Ecto neural progenitor cell (in vitro differentiated cells): Measurements from ENCODE around the gene PET100.

ENCODE experiments used
- DNase-seq: peaks from one replicate; pipeline ENCODE4 v3.0.0-alpha.2; 2018; ENCODE audit warnings: low spot score

The PET100 gene

DNA sequence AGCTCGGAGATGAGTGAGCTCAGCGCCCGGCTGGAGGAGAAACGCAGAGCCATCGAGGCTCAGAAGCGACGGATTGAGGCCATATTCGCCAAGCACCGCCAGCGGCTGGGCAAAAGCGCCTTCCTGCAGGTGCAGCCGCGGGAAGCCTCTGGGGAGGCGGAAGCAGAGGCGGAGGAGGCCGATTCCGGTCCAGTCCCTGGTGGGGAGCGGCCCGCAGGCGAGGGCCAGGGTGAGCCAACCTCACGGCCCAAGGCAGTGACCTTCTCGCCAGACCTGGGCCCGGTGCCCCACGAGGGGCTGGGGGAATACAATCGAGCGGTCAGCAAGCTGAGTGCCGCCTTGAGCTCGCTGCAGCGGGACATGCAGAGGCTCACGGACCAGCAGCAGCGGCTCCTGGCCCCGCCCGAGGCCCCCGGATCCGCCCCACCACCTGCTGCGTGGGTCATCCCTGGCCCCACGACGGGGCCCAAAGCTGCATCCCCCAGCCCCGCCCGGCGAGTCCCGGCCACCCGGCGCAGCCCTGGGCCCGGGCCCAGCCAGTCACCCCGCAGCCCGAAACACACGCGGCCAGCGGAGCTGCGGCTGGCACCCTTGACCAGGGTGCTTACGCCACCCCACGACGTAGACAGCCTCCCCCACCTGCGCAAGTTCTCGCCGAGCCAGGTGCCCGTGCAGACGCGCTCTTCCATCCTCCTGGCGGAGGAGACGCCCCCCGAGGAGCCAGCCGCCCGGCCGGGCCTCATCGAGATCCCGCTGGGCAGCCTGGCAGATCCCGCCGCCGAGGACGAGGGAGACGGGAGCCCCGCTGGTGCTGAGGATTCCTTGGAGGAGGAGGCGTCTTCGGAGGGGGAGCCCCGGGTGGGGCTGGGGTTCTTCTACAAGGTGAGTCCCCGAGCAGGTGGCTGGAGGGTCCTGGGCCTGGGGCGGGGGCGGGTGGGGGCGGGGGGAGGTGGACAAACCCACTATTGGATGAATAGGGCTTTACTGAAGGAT lies 17.0 kb upstream of the PET100 start:
- no peak for DNase-seq

DNA sequence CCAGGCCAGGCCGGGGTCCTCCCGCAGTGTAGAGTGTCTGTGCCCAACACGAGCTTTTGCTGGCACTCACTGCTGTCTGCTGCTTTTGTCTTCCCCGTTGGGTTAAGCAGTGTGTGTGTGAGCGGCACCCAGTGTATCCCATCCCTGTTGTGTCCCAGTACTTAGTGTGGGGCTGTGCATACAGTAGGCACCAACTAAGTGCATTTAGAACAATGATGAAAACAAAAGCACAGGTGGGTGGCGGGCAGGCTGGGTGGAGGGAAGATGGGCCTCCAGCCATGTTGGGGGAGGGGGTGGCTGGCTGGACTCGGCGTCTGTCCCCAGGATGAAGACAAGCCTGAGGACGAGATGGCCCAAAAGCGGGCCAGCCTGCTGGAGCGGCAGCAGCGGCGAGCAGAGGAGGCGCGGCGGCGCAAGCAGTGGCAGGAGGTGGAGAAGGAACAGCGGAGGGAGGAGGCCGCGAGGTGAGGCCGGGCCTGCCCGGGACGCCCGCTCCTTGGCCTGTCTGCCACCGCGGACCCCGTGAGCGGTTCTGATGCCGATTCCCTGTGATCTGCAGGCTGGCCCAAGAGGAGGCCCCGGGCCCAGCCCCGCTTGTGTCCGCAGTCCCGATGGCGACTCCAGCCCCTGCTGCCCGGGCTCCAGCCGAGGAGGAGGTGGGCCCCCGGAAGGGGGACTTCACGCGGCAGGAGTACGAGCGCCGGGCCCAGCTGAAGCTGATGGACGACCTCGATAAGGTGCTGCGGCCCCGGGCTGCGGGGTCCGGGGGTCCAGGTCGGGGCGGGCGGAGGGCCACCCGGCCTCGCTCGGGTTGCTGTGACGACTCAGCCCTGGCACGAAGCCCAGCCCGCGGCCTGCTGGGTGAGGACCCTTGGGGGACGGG lies 14.5 kb upstream of the PET100 start:
- no peak for DNase-seq

DNA sequence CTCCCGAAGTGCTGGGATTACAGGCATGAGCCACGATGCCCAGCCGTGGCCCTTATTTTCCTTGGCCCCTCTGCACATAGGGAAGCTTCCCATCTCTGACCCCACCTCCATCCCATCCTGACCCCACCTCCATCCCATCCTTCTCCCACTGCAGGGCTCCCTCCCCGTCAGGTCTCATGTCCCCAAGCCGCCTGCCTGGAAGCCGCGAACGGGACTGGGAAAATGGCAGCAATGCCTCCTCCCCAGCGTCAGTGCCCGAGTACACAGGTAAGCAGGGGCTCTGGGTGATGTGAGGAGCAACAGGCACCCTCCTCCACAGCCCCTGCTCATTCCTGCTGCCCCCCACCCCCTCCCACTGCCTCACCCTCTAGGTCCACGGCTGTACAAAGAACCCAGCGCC lies 12.4 kb upstream of the PET100 start:
- DNase-seq, result no peak

DNA sequence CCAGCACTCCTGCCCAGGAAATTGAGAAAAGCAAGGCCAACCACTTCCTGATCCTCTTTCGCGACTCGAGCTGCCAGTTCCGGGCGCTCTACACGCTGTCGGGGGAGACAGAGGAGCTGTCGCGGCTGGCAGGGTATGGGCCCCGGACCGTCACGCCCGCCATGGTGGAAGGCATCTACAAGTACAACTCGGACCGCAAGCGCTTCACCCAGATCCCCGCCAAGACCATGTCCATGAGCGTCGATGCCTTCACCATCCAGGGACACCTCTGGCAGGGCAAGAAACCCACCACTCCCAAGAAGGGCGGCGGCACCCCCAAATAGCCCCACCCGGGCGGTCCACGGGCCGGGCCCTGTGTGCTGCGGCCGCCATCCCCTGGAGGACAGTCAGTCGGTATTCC lies 11.9 kb upstream of the PET100 start:
- no peak for DNase-seq

DNA sequence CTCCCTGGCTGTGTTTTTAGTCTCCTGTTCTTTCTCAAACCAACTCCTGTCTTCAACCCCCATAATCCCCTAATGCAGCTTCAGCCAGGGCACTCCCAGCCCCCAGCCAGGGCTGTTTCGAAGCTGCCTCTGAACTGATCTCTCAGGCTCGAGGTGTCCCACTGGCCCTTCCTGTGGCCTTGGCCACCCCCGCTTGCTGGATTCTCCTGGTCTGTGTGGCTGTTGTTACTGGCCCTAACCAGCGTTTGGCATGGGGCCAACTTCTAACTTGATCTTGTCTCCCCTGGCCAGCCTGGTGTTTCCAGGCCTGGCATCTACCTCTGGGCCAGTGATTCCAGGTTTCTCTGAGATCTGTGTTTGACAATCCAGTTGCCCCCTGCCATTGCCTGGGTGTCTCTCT lies 11.2 kb upstream of the PET100 start:
- DNase-seq, result no peak

DNA sequence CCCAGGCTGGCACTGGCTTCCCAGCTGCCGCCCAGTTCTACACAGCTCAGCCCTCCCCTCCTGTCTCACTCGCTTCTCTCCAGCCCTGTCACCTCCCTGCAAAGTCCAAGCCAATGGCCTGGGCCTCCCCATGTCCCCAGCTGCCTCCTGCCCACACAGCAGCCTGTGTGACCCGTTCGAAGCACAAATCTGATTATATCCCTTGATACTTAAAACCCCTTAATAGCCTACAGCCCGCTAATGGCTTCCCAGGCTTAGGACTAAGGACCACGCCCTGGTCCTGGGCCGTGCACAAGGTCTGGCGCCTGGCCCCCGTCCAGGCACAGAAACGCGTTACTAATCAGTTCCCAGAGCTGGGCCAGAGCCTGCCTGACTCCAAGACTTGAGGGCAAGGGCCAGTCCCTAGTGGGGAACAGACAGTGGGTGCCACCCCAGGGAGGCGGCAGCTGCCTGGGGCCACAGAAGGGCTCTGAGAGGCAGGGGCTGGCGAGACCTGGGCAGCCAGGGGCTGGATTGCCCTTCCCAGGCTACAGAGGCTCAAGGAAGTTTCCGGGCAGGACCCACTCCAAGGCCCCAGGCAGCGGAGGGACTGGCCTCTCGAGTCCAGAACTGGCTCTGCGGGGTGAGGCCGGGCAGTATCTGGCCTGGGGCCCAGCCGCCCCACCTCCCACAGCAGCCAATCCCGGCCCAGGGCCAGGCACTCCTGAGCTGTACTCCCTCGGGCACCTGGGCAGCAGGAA lies 10.7 kb upstream of the PET100 start:
- DNase-seq, result no peak

DNA sequence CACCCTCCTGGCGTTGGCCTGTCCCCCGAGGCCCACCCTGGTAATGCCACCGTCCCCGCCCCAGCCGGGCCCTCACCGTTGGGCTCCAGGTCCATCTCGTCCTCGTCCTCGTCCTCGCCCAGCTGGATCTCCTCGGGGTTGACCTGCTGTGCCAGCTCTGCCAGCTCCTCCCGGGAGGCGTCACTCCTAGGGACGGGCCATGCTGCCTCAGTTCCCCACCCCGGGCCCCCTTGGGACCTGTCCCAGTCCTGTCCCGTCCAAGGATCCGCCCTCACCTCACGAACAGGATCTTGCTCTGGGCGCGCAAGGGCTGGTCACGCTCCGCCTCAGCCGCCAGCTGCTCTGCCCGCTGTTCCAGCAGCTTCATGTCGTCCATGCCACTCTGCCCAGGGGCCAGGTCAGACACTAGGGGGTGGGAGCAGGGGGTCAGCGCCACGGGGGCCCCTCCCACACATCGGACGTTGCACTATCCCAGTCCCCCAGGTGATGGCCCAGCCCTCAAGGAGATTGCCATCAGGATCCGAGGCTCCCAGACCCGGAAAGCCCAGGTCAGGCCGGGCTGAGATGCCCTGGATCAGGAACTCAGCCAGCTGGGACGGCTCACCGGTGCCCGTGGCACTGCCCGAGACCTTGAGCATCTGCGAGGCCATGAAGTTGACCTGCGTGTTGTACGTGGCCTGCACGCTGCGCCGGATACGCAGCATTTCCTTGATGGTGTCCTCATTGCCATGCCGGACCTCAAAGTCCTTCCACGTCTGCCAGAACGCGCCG lies 9.7 kb upstream of the PET100 start:
- no peak for DNase-seq

DNA sequence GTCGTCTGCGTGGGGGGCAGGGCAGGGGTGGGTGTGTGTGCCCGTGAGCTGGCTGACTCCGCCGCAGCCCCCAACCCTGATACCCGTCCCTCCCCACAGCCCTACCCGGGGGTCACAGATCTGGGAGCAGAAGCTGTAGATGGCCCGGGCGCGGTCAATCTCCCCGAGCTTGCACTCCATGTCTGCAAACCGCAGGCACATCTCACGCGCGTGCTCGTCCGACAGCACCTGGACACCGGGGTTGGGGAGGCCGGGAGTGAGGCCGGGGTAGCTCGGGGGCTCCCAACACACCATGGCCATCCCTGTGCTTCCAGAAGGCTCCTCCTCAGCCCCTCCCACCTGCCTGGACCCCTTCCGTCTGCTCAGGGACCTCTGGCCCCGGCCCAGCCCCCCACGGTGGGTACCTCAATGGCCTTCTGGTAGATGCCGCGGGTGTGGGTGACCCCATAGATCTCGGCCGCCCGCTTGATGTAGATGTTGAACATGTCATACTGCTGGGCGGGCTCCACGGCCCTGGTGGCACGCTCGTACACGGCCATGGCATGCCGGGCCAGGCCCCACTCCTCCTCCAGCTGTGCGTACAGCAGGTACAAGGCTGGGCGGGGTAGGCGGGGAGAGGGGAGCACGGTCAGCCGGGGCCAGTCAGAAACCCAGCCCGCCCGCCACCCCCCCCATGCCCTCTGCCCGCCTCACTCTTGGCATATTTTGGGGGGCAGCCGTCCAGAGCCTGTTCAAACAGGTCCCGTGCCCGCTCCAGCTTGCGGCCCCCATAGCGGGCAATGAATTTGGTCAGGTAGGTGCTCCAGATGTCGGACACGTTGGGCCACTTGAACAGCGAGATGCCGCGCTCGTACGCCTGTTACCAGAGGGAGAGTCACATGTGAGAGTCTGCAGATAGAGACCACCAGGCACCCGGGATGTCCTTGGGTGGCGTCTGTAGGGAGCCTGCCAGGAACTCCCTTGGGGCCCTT lies 8.9 kb upstream of the PET100 start:
- no peak for DNase-seq

DNA sequence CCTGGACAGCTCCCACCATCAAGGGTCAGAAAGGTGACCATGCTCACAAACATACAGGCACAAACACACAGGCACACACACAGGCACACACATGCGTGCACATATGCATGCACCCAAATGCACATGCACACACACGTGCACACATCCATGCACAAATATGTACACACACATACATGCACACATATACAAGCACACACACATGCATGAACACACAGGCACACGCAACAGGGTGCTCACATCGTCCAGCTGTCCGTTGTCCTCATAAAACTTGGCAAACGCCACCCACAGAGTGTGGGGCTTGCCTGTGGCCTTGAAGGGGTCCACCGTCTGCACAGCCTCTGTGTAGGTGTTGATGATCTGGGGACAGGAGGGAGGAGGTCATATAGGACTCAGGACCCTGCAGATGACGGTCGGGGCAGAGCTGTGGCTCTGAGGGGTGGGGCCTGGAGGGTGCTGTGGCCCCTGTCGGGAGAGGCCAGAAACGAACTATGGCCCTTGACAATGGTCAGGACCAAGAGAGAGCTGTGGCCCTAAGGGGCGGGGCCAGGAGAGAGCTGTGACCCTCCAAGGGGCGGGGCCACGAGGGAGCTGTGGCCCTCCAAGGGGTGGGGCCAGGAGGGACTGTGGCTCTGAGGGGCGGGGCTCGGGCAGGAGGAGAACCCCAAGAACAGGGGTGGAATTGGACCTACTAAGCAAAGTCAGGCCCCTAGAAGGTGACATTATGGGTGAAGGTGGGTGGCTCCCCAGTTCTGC lies 6.5 kb upstream of the PET100 start:
- no peak for DNase-seq

DNA sequence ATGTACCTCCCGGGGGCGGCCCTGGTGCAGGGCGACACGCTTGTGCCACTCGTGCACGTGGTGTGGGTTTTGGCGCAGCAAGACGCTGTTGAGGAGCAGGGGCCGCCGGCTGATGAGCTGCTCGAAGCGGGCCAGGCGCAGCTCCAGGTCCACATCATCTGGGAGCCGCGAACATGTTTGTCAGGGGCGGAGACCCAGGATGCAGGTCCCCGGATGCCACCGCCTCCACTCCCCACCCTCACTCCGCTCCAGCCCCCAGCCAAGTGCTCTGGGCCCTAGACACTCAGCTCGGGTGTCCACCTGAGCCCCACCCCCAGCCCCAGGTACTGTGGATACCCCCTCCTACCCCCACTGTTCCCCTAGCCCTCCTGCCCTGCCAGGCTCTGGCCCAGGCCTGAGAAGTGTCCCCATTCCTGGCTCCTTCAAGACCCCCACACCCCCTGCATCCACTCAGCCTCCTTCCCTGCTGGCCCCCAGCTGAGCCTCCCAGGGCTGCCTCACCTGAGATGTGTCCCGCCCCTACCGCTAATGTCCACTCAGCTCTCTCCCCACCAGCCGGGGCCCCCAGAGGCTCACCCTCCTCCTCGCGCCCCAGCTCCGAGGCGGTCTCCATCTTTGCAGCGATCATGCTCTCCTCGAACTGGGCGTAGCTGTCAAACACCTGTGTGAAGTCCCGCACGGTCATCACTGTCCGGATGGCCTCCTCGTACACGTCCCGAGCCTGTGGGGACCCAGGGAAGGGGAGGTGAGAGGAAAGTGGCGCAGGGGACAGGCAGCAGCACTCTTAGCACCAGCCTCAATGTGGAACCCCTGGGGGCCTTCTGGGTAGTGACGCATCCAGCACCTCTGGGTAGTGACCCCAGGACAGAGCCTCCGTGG lies 5.6 kb upstream of the PET100 start:
- DNase-seq, result no peak

DNA sequence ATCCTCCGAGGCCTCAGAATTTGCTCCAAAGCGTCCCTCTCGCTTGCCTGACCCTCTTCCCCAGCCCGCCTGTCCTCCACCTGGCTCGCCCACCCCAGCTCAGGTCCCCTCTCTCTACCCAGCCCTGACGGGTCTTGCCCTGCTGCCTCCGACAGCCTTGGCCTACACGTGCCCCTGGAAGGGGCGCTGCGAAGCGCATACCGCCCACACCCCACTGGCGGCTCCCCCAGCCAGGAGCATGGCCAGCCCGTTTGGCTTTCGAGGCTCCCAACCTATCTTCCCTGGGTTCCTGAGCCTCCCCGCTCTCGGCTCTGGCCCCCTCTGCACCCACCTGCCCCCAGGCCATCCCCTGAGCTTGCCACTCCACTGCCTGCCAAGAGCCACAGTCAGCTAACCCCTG lies 4.8 kb upstream of the PET100 start:
- no peak for DNase-seq

DNA sequence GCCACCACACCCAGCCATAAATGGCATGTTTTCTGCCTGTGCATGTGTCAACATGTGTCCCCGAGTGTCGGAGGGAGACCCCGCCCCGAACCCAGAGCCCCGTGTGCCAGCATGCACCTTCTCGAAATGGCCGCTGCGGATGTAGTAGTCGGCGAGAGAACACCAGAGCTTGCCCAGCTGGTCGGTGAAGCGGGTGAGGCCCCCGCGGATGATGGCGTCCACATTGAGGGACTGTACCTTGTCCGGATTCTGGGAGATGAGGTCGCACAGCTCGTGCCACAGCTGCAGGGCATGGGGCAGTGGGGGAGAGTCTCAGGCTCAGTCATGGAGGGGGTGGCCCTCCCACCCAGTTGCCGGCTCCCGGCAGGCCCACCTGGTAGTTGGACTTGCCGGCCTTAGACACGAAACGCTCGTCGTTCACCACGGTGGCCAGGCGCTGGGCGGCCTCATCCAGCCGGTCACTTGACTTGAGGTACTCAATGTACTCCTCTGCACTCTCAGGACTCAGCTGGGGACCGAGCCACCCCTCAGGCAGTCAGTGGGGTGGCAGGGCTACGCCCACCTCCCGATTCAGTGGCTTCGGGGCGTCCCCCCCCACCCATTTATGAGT lies 3.7 kb upstream of the PET100 start:
- DNase-seq, result no peak

DNA sequence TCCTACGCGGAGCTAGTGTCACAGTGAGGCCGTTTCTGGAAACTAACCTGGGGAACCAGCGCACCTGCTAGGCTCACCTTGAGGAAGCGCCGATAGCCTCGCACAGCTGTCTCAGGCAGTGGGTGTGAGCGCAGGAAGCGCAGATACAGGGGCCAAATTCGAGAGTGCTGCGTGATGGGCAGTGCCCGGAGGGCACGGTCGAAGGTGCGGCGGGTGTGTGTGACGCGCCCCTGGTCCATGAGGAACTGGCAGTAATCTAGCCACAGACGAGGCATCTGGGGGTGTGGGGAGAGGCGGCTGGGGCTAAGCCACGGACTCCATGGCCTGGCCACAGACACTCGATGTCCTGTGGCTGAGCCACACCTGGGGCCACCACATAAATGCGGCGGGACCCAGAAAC lies 2.4 kb upstream of the PET100 start:
- no peak for DNase-seq

DNA sequence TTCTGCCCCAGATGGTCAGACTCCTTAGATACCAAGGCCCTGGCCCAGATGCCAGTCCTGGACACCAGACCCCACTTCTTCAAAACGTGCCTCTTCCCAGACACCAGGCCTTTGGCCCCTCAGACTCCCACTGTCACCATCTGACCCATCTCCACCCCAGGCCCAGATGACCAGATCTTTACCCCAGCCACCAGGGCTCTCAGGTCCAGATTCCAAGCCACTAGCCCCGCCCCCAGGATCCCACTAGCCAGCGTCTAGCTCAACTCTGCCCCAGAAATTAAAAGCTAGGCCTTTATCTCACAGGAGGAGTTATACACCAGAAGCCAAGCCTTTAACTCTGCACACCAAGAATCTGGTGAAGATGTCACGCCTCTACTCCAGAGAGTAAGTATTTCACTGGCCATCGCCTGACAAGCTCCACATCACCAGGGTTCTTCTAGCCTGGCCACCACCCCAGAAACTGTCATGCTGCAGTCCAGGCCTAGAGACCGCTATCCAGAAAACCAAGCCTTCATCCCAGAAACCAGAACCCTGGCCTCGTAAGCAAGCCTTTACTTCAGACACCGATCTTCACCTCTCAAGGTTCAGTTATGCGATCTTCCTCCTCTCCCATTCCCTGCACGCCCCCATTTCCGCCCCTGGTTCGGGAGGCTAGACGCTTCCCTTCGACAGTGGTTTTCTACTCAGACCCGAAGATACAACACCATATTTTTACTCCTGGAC lies 843 bp upstream of the PET100 start:
- no peak for DNase-seq

DNA sequence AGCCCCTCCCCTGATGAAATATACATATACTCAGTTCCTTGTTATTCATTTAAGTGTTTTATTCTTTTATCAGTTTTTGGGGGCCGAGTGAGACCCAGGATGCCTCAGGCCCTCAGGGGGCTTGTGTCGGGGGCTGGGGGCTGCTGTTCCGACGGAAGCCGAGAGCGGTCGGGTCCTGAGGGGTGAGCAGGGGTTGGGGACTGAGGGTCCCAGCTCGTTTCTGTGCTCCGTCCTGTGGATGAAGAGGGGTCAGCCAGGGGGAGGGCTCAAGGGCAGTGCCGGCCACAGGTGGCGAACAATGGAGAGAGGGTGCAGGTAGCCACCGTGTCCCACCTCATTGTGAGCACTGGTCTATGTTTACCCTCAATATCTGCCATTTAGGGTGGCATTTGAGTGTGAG lies 2.0 kb downstream of the PET100 start:
- DNase-seq, result no peak

DNA sequence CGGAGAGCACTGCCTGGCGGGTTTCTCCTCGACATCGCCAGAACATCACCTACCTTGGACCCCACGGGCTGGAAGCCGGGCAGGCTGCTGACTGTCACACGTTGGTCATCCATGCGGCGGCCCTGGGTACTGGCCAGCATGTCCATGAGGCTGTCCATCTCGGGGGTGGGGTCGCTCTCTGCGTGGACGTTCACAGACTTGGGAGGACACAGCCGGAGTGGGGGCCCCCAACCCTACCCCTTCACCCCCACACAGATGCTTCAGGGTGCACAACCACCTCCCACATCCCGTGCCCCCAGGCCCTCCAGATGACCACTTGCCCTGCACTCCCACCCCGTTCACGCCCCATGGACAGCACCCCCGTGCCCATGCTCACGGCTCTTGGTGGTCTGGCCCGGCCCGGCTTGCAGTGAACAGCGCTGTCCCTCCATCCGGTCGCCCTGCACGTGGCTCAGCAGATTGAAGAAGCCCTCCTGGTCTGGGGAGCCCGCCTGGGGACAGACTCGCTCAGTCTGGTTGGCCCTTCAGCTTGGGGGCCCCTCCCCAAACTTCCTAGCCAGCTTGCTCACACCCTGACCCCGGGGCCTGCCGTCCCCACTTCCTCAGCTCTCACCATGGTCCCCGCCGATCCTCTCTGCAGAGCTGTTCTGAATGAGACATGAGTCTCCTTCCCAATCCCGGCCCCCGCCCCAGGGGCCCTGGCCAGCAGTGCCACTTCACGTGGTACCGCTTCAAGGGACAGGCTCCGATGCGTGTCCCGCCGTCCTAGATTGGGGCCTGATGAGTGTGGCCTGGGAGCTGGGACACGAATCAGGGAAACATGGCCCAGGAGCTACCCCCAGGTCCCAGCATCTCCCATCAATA lies 3.0 kb downstream of the PET100 start:
- DNase-seq, result no peak
